Mammary epithelial cell (primary cell): ENCODE measurements around the gene M1AP.

Experiments used
- CTCF ChIP-seq, 2 donors: IDR thresholded peaks in 1 of 2; conservative IDR thresholded peaks in 1 of 2; 2 replicates each; pipeline ENCODE4 v1.5.1; 2011 to 2012; ENCODE audit warnings: inconsistent platforms in 2 of 2, low read length in 2 of 2, mild to moderate bottlenecking in 2 of 2, control low read depth in 1 of 2, low read depth in 1 of 2; ENCODE audit not compliant: insufficient read depth in 1 of 2; ENCODE audit errors: extremely low read depth in 1 of 2
- EZH2 ChIP-seq: IDR thresholded peaks from 2 replicates; pipeline ENCODE4 v1.6.1; 2012; ENCODE audit warnings: low read length, inconsistent platforms, borderline replicate concordance

DNA sequence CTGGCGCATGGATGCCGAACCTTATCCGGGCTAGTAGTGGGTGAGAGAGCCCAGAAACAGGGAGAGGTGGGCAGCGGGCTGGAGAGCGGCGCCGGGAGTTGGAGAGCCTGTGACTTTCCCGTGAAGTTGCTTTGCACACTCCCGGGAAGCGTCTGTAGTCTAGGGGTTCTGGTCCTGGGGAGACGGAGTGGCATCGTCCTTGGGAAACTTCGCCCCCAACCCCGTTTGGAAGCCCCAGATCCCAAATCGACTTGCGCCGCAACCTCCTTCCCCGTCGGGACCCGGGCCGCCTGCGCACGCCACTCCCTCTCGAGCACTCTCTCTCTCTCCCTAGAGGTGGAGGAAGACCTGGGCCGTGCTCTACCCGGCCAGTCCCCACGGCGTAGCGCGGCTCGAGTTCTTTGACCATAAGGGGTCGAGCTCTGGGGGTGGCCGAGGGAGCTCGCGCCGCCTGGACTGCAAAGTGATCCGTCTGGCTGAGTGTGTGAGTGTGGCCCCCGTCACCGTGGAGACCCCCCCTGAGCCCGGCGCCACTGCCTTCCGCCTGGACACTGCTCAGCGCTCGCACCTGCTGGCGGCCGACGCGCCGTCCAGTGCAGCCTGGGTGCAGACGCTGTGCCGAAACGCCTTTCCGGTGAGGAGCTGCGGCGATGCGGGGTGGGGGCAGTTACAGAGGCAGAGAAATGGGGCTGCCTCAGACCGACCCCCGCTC, 93.2 kb downstream of the M1AP start:
- TF ChIP-seq CTCF (conservative IDR thresholded peaks at IDR 0.05 in 1 of 2, IDR thresholded peaks at IDR 0.05 in 1 of 2; ENCODE audit: extremely low read depth in 1 of 2, insufficient read depth in 1 of 2, low read depth in 1 of 2, low read length in 2 of 2), result no peak
- no peak for TF ChIP-seq EZH2
